Bronchial epithelial cell (primary cell): Measurements from ENCODE around the gene CD8B. TPM values are rescaled to one million over a fixed set of nuclear protein-coding genes. Genes with fewer than 3 reads are reported as not detected.

Experiments used
- DNase-seq: peaks from one replicate; pipeline ENCODE4 v3.0.0-alpha.2; 2010; ENCODE audit warnings: low read depth
- FAIRE-seq: peaks from 2 replicates; lab custom pipeline; 2011; peaks lifted over from hg19 to GRCh38; lab: Jason Lieb, UNC
- H3K27me3 ChIP-seq: 2 replicates; pipeline ENCODE4 v1.5.1; 2011; ENCODE audit warnings: low read length; ENCODE audit not compliant: control insufficient read depth, insufficient read depth
- H3K36me3 ChIP-seq: 2 replicates; pipeline ENCODE4 v1.5.1; 2011; ENCODE audit warnings: low read length; ENCODE audit not compliant: control insufficient read depth, insufficient read depth
- H3K4me3 ChIP-seq: 2 replicates; pipeline ENCODE4 v1.5.1; 2011; ENCODE audit warnings: mild to moderate bottlenecking, low read depth, low read length, control low read depth
- CTCF ChIP-seq: IDR thresholded peaks from 2 replicates; pipeline ENCODE4 v1.5.1; 2011; ENCODE audit warnings: mild to moderate bottlenecking, moderate library complexity, low read length, control low read depth, inconsistent platforms; ENCODE audit not compliant: insufficient read depth, severe bottlenecking
- total RNA-seq: library from RNA; depleted of rRNA; stranded (reverse); fragments of >200 nt; gene quantifications from 2 replicates; pipeline ENCODE4 v1.2.1, GENCODE V29; 2014

The CD8B gene
- total RNA-seq, 1 donor from 2014 or later, result not detected

DNA sequence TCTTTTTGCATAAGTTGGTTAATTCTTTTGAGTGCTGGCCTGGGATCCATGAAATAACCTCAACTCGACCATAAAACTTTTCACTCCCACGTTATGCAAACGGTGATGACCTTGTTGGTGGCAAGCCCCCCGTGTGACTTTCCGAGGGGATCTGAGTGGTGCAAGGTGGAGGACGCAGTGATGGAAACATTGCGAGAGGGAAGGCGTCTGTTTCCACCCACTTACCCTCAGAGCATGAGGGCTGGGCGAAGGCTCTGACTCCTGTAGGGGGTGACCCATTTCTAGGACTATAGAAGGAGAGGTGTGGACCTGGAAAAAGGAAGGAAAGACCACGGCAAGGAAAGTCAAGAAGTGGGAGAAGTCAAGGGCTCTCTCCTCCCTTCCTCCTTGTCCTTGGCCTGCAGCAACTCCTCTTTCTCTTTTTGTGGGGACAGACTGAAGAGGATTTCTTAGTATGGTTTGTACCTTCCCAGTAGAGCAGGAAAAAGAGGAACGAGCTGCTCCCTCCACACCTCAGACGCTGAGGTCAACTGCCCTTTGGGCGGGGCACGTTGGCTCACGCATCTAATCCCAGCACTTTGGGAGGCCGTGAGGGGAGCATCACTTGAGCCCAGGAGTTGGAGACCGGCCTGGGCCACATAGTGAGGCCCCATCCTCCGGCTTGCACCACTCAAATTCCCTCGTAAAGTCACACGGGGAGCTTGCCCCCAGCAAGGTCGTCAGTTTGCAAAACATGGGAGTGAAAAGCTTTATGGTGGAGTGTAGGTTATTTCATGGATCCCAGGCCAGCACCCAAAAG, 55.4 kb downstream of the CD8B start:
- H3K4me3 ChIP-seq, result no peak overlapping the region
- no peak for DNase-seq
- FAIRE-seq, result no peak
- peaks cover 3% of the 10 kb centered on the region for H3K27me3 ChIP-seq
- no peaks in the 10 kb centered on the region for H3K36me3 ChIP-seq
- TF ChIP-seq CTCF, result no peak

GRCh38 chr2:86800856-86801567, 60.7 kb downstream of the CD8B start:
- Histone ChIP-seq H3K27me3 (no peaks in the 10 kb centered on the region), H3K36me3 (no peaks in the 10 kb centered on the region), H3K4me3 (no peak overlapping the region)
- peak; percentile 23 for FAIRE-seq
- no peak for TF ChIP-seq CTCF
- peak; percentile 18 for DNase-seq

DNA sequence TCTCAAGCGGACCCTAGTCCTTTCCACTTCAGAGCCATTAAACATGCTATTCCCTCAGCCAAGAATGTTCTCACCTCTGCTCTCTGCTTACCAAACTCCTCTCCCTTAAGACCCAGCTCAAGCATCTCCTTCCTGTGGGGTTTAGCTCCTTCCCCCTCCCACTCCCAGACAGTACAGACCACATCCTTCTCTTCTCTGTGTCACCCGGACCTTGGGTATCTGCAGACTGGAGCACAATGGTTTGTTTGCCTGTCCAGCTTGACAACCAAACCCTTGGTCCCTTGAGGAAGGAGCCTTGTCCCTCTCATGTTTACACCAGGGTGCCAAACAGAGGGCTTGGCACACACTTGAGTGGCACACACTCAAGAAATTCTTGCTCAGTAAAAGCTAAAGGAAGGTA, 66.8 kb downstream of the CD8B start:
- Histone ChIP-seq H3K36me3 (no peaks in the 10 kb centered on the region), H3K4me3 (no peak overlapping the region), H3K27me3 (peaks cover 25% of the 10 kb centered on the region)
- no peak for TF ChIP-seq CTCF
- DNase-seq (no peak), FAIRE-seq (no peak)

GRCh38 chr2:86793752-86794151, 67.9 kb downstream of the CD8B start:
- peaks cover 34% of the 10 kb centered on the region for H3K27me3 ChIP-seq
- no peak overlapping the region for H3K4me3 ChIP-seq
- no peak for TF ChIP-seq CTCF
- no peak for DNase-seq
- no peaks in the 10 kb centered on the region for H3K36me3 ChIP-seq
- FAIRE-seq, result no peak

GRCh38 chr2:86791573-86791972, 70.1 kb downstream of the CD8B start:
- H3K36me3 ChIP-seq, result no peaks in the 10 kb centered on the region
- TF ChIP-seq CTCF, result no peak
- no peak overlapping the region for H3K4me3 ChIP-seq
- DNase-seq, result no peak
- FAIRE-seq, result no peak
- H3K27me3 ChIP-seq, result peaks cover 38% of the 10 kb centered on the region
